Chondrocyte (in vitro differentiated cells): ENCODE results near the gene YAP1. TPM values are rescaled to one million over a fixed set of nuclear protein-coding genes. Genes with fewer than 3 reads are reported as not detected.
A peak's percentile ranks its signal among the peaks of the same experiment; 100 is the strongest.

Source experiments
- DNase-seq: peaks from one replicate; pipeline ENCODE4 v3.0.0; 2021; ENCODE audit warnings: mixed read lengths, low spot score
- H3K27ac Mint-ChIP-seq: one replicate; pipeline ENCODE4 v1.8.0; 2021; ENCODE audit warnings: mild to moderate bottlenecking, moderate library complexity, mixed read lengths; ENCODE audit not compliant: unreplicated experiment
- H3K27me3 Mint-ChIP-seq: 2 replicates; pipeline ENCODE4 v1.8.0; 2021; ENCODE audit warnings: low read depth, mixed read lengths
- H3K36me3 Mint-ChIP-seq: 2 replicates; pipeline ENCODE4 v1.8.0; 2021; ENCODE audit warnings: low read depth, mixed read lengths
- H3K4me1 Mint-ChIP-seq: 2 replicates; pipeline ENCODE4 v1.8.0; 2021; ENCODE audit warnings: low read depth, mild to moderate bottlenecking, mixed read lengths
- H3K4me3 Mint-ChIP-seq: one replicate; pipeline ENCODE4 v1.8.0; 2021; ENCODE audit warnings: mild to moderate bottlenecking, moderate library complexity, mixed read lengths; ENCODE audit not compliant: unreplicated experiment
- H3K9me3 Mint-ChIP-seq: 2 replicates; pipeline ENCODE4 v1.8.0; 2021; ENCODE audit warnings: low read depth, mixed read lengths
- total RNA-seq: library from RNA; stranded (reverse); gene quantifications from 3 replicates; pipeline ENCODE4 v1.2.1, GENCODE V29; 2021
- TF ChIP-seq, protein P1 (sequence below): fragments of 200-600 bp; sonication (generic); IDR thresholded peaks from 2 replicates; pipeline ENCODE4 v1.5.0; 2021; ENCODE audit warnings: antibody characterized with exemption, mild to moderate bottlenecking, moderate library complexity

Gene YAP1
- total RNA-seq, 1 donor from 2014 or later, result 114 TPM

DNA sequence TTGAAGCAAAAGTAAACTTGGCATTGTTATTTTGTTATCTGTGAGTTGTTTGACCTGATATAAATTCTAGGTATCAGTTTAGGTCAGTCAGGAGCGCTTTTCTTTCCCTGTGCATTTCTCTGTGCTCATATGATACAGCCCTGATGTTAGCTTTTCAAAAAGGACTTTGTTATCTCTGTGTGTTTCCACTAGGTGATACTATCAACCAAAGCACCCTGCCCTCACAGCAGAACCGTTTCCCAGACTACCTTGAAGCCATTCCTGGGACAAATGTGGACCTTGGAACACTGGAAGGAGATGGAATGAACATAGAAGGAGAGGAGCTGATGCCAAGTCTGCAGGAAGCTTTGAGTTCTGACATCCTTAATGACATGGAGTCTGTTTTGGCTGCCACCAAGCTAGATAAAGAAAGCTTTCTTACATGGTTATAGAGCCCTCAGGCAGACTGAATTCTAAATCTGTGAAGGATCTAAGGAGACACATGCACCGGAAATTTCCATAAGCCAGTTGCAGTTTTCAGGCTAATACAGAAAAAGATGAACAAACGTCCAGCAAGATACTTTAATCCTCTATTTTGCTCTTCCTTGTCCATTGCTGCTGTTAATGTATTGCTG is 119.4 kb downstream of the YAP1 start:
- TF ChIP-seq, protein P1, sequence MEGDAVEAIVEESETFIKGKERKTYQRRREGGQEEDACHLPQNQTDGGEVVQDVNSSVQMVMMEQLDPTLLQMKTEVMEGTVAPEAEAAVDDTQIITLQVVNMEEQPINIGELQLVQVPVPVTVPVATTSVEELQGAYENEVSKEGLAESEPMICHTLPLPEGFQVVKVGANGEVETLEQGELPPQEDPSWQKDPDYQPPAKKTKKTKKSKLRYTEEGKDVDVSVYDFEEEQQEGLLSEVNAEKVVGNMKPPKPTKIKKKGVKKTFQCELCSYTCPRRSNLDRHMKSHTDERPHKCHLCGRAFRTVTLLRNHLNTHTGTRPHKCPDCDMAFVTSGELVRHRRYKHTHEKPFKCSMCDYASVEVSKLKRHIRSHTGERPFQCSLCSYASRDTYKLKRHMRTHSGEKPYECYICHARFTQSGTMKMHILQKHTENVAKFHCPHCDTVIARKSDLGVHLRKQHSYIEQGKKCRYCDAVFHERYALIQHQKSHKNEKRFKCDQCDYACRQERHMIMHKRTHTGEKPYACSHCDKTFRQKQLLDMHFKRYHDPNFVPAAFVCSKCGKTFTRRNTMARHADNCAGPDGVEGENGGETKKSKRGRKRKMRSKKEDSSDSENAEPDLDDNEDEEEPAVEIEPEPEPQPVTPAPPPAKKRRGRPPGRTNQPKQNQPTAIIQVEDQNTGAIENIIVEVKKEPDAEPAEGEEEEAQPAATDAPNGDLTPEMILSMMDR, result no peak
- Mint-ChIP-seq H3K9me3 (no peaks in the 10 kb centered on the region), H3K27ac (peak overlapping the region; percentile 1), H3K4me3 (no peak overlapping the region), H3K36me3 (peaks cover 23% of the 10 kb centered on the region), H3K4me1 (peaks cover 49% of the 10 kb centered on the region), H3K27me3 (no peaks in the 10 kb centered on the region)
- DNase-seq, result no peak

DNA sequence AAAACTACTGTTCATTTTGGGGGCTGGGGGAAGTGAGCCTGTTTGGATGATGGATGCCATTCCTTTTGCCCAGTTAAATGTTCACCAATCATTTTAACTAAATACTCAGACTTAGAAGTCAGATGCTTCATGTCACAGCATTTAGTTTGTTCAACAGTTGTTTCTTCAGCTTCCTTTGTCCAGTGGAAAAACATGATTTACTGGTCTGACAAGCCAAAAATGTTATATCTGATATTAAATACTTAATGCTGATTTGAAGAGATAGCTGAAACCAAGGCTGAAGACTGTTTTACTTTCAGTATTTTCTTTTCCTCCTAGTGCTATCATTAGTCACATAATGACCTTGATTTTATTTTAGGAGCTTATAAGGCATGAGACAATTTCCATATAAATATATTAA is 119.9 kb downstream of the YAP1 start:
- TF ChIP-seq, protein P1, result no peak
- no peak overlapping the region for H3K4me3 Mint-ChIP-seq
- H3K27ac Mint-ChIP-seq, result no peak overlapping the region
- H3K36me3 Mint-ChIP-seq, result peaks cover 23% of the 10 kb centered on the region
- H3K27me3 Mint-ChIP-seq, result no peaks in the 10 kb centered on the region
- DNase-seq, result no peak
- no peaks in the 10 kb centered on the region for H3K9me3 Mint-ChIP-seq
- peaks cover 44% of the 10 kb centered on the region for H3K4me1 Mint-ChIP-seq

DNA sequence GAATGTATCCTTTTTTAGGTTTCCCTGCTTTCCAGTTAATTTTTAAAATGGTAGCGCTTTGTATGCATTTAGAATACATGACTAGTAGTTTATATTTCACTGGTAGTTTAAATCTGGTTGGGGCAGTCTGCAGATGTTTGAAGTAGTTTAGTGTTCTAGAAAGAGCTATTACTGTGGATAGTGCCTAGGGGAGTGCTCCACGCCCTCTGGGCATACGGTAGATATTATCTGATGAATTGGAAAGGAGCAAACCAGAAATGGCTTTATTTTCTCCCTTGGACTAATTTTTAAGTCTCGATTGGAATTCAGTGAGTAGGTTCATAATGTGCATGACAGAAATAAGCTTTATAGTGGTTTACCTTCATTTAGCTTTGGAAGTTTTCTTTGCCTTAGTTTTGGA is 120.7 kb downstream of the YAP1 start:
- no peaks in the 10 kb centered on the region for H3K27me3 Mint-ChIP-seq
- no peak overlapping the region for H3K4me3 Mint-ChIP-seq
- H3K9me3 Mint-ChIP-seq, result no peaks in the 10 kb centered on the region
- no peak overlapping the region for H3K27ac Mint-ChIP-seq
- no peak for DNase-seq
- TF ChIP-seq, protein P1, result no peak
- H3K36me3 Mint-ChIP-seq, result peaks cover 19% of the 10 kb centered on the region
- peaks cover 38% of the 10 kb centered on the region for H3K4me1 Mint-ChIP-seq

DNA sequence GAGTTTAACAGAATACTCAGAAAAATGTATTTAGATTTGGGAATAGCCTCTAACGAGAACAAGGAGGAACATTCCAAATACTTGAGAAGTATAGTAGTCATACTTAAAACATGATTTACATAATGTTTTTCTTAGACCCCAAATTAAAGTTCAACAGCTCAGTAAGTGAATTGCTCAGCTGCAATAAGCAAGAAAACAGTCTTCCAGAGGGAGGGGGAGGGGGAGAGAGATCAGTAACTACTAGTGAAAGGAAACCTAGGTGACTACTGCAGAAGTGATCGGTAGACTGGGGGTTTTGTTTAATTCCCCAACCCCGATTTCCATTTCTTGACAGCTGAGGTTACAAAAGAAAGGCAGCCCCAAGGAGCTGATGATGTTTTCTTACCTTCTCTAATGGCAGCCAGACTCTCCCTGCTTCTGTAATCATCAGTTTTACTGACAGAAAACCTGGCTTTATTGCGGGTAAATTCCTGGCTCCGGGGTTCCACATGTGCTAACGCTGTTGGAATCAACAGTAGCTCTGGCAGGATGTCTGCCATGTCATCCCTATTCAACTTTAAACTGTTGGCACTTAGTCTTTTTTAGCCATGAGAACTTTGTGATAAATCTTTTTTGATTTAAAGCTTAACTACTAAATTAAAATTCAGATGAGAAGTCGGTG is 124.7 kb downstream of the YAP1 start:
- TF ChIP-seq, protein P1, result no peak
- no peak for DNase-seq
- H3K36me3 Mint-ChIP-seq, result peaks cover 11% of the 10 kb centered on the region
- no peak overlapping the region for H3K4me3 Mint-ChIP-seq
- H3K27me3 Mint-ChIP-seq, result no peaks in the 10 kb centered on the region
- no peaks in the 10 kb centered on the region for H3K9me3 Mint-ChIP-seq
- H3K4me1 Mint-ChIP-seq, result peaks cover 26% of the 10 kb centered on the region
- H3K27ac Mint-ChIP-seq, result no peak overlapping the region

DNA sequence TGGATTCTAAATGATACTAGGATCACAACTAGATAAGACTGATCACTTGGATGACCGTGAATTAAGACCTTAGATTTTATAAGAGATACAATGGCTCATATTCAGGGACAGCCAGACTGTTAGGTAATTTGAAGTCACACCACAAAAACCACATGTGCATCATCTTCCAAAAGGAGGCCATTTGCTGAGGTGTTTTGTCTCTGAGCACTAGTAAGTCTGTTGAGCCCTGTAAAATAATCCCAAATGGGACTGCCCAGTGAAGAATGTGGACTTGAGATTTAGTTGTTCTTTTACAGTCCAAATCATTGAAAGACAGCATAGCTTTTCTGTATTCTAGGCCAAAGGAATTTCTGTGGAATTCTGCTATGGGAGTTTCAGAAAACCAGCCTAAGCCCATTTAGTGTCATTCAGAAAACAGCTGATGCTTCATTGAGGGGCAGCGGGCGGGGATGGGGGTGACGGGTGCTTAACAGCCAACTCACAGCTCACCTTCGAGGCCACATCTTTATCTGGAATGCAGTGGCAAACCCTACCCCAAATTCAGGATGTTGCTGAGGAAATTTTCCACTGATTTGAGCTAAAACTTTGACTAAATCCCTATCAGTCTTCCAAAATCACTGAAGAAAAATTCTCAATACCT is 127.0 kb downstream of the YAP1 start:
- Mint-ChIP-seq H3K9me3 (no peaks in the 10 kb centered on the region), H3K27me3 (no peaks in the 10 kb centered on the region), H3K27ac (no peak overlapping the region), H3K4me1 (peaks cover 30% of the 10 kb centered on the region), H3K36me3 (peaks cover 2% of the 10 kb centered on the region), H3K4me3 (no peak overlapping the region)
- DNase-seq, result no peak
- TF ChIP-seq, protein P1, result no peak
